GM19397 (cell line): ENCODE data around the gene SYTL1.
"Not testable (repeated sequence)": the region's sequence is repeated elsewhere in the genome, so short reads cannot be mapped to it uniquely, and the experiment has no call there.

ENCODE experiments used
- ATAC-seq: cut with Tn5 transposase; IDR thresholded peaks from one replicate; pipeline ENCODE4 v1.9.1; 2021; ENCODE audit warnings: mild to moderate bottlenecking, moderate library complexity; ENCODE audit not compliant: unreplicated experiment

Gene SYTL1

GRCh38 chr1:27381969-27382762 lies 40.3 kb downstream of the SYTL1 start:
- ATAC-seq, result no peak

GRCh38 chr1:27383039-27383605 lies 41.3 kb downstream of the SYTL1 start, which contains the start of gene CD164L2:
Gene CD164L2 (minus strand): TSS chr1:27383333. CDS start chr1:27383239, 94 bp downstream.
- ATAC-seq, result no peak

- no peak for ATAC-seq
These were observed 41.8 kb downstream of the SYTL1 start for GRCh38 chr1:27383661-27384060.

- not testable (repeated sequence) for ATAC-seq
These were observed 43.0 kb downstream of the SYTL1 start for GRCh38 chr1:27384797-27385196.

GRCh38 chr1:27388337-27389005 lies 46.6 kb downstream of the SYTL1 start:
- no peak for ATAC-seq

GRCh38 chr1:27391511-27392095 lies 49.8 kb downstream of the SYTL1 start:
- no peak for ATAC-seq

- peak; percentile 71 for ATAC-seq
These were observed 50.4 kb downstream of the SYTL1 start, which contains the start of gene GPR3 for GRCh38 chr1:27392096-27392777. Gene GPR3 (plus strand): TSS chr1:27392622. CDS start chr1:27393799, 1,177 bp downstream.

- no peak for ATAC-seq
These were observed 51.2 kb downstream of the SYTL1 start for GRCh38 chr1:27392778-27393635.

GRCh38 chr1:27393641-27394281 lies 51.9 kb downstream of the SYTL1 start:
- ATAC-seq, result no peak

GRCh38 chr1:27394282-27394658 lies 52.4 kb downstream of the SYTL1 start:
- ATAC-seq, result no peak

GRCh38 chr1:27394925-27395324 lies 53.1 kb downstream of the SYTL1 start:
- ATAC-seq, result no peak

GRCh38 chr1:27395441-27396195 lies 53.8 kb downstream of the SYTL1 start:
- ATAC-seq, result peak; percentile 38

GRCh38 chr1:27397110-27397509 lies 55.3 kb downstream of the SYTL1 start:
- ATAC-seq, result no peak

- ATAC-seq, result no peak
These were observed 55.9 kb downstream of the SYTL1 start for GRCh38 chr1:27397749-27398148.

GRCh38 chr1:27398405-27399149 lies 56.8 kb downstream of the SYTL1 start:
- no peak for ATAC-seq

- no peak for ATAC-seq
These were observed 57.6 kb downstream of the SYTL1 start for GRCh38 chr1:27399251-27400025.
